B cell (primary cell): Measurements from ENCODE around the gene CLK2. TPM values are rescaled to one million over a fixed set of nuclear protein-coding genes. Genes with fewer than 3 reads are reported as not detected.

ENCODE experiments used
- ATAC-seq: fragments of 200-7000 bp; cut with Tn5 transposase; one replicate; pipeline ENCODE4 v1.10.0; 2021; ENCODE audit warnings: low read depth, mild to moderate bottlenecking, moderate number of reproducible peaks, moderate library complexity
- CTCF ChIA-PET: fragments of 350-600 bp; sonication (Branson Sonifier 250); formaldehyde crosslinking; loops from one replicate; lab custom pipeline; 2021; ENCODE audit warnings: antibody characterized with exemption, inconsistent platforms; lab: Charles Lee
- POLR2A ChIA-PET: fragments of 350-600 bp; sonication (Branson Sonifier 250); formaldehyde crosslinking; loops from one replicate; lab custom pipeline; 2021; ENCODE audit warnings: antibody characterized with exemption; lab: Charles Lee
- DNase-seq: peaks from one replicate; pipeline ENCODE4 v3.0.0; 2013
- H2AFZ ChIP-seq: 2 replicates; pipeline ENCODE4 v1.6.1; 2012; ENCODE audit warnings: mild to moderate bottlenecking, low read depth, low read length; ENCODE audit not compliant: insufficient read depth, poor library complexity, severe bottlenecking
- H3K27ac ChIP-seq, 2 donors: 1 replicate in 1 of 2; 2 replicates in 1 of 2; pipeline ENCODE4 v1.5.1; 2012 to 2013; ENCODE audit warnings: low read length in 2 of 2, mild to moderate bottlenecking in 2 of 2, moderate library complexity in 1 of 2
- H3K27me3 ChIP-seq, 4 experiments: fragments of 200-600 bp in 1 of 4; sonication (generic) in 1 of 4; replicated peaks in 1 of 4; 1 replicate in 2 of 4; 2 replicates in 2 of 4; pipeline versions ENCODE4 v1.6.1 to v1.7.0; 2013 to 2016; ENCODE audit warnings: low read length in 3 of 4, mild to moderate bottlenecking in 2 of 4, mixed read lengths in 1 of 4, moderate library complexity in 1 of 4; ENCODE audit not compliant: insufficient read depth in 4 of 4, control insufficient read depth in 3 of 4; ENCODE audit errors: control extremely low read depth in 1 of 4
- H3K36me3 ChIP-seq, 2 experiments: replicated peaks in 1 of 2; 1 replicate in 1 of 2; 2 replicates in 1 of 2; pipeline versions ENCODE4 v1.6.1 to v1.7.1; 2013; ENCODE audit warnings: low read length in 1 of 2; ENCODE audit not compliant: insufficient read depth in 2 of 2, control insufficient read depth in 1 of 2; ENCODE audit errors: control extremely low read depth in 1 of 2, extremely low read depth in 1 of 2
- H3K4me1 ChIP-seq, 2 donors: fragments of 200-600 bp in 1 of 2; sonication (generic) in 1 of 2; 1 replicate in 1 of 2; 2 replicates in 1 of 2; pipeline versions ENCODE4 v1.5.1 to v1.6.1; 2013 to 2017; ENCODE audit warnings: low read length in 2 of 2; ENCODE audit not compliant: control insufficient read depth in 2 of 2, insufficient read depth in 2 of 2
- H3K4me2 ChIP-seq: replicated peaks from 2 replicates; pipeline ENCODE3; 2012; ENCODE audit warnings: mild to moderate bottlenecking, low read depth, low read length; ENCODE audit not compliant: poor library complexity, severe bottlenecking
- H3K4me3 ChIP-seq, 5 experiments: fragments of 200-600 bp in 1 of 5; sonication (generic) in 1 of 5; 1 replicate in 3 of 5; 2 replicates in 2 of 5; pipeline versions ENCODE4 v1.5.1 to v1.7.0; 2011 to 2016; ENCODE audit warnings: low read length in 4 of 5, mild to moderate bottlenecking in 4 of 5, low read depth in 2 of 5, control low read depth in 1 of 5, moderate library complexity in 1 of 5; ENCODE audit not compliant: insufficient read depth in 1 of 5; ENCODE audit errors: control extremely low read depth in 1 of 5, extremely low read depth in 1 of 5
- H3K79me2 ChIP-seq: fragments of 200-600 bp; sonication (generic); one replicate; pipeline ENCODE4 v1.6.0; 2016; ENCODE audit warnings: low read length; ENCODE audit not compliant: control insufficient read depth, insufficient read depth
- H3K9ac ChIP-seq: fragments of 200-600 bp; sonication (generic); 2 replicates; pipeline ENCODE4 v1.6.1; 2017; ENCODE audit warnings: mild to moderate bottlenecking, low read length, moderate library complexity
- H3K9me3 ChIP-seq, 3 donors: one replicate each; pipeline versions ENCODE4 v1.6.1 to v1.7.1; 2013; ENCODE audit warnings: low read length in 2 of 3; ENCODE audit not compliant: control insufficient read depth in 2 of 3, insufficient read depth in 1 of 3; ENCODE audit errors: control extremely low read depth in 1 of 3
- H4K20me1 ChIP-seq: 2 replicates; pipeline ENCODE4 v1.6.0; 2012; ENCODE audit warnings: mild to moderate bottlenecking, low read length; ENCODE audit not compliant: insufficient read depth, control insufficient read depth, poor library complexity, severe bottlenecking
- H3K27ac Mint-ChIP-seq: one replicate; pipeline ENCODE4 v1.8.0; 2021; ENCODE audit warnings: mixed read lengths
- H3K27me3 Mint-ChIP-seq: one replicate; pipeline ENCODE4 v1.8.0; 2021; ENCODE audit warnings: mixed read lengths
- H3K4me1 Mint-ChIP-seq: one replicate; pipeline ENCODE4 v1.8.0; 2021; ENCODE audit warnings: mixed read lengths
- H3K4me3 Mint-ChIP-seq: one replicate; pipeline ENCODE4 v1.8.0; 2021; ENCODE audit warnings: mixed read lengths
- H3K9me3 Mint-ChIP-seq: one replicate; pipeline ENCODE4 v1.8.0; 2022; ENCODE audit warnings: mixed read lengths; ENCODE audit not compliant: insufficient read depth
- EZH2 ChIP-seq: IDR thresholded peaks from 2 replicates; pipeline ENCODE4 v1.6.1; 2012; ENCODE audit warnings: borderline replicate concordance, low read depth, mild to moderate bottlenecking, moderate library complexity, low read length; ENCODE audit not compliant: insufficient read depth, poor library complexity, severe bottlenecking
- WGBS: methylation state at CpG from one replicate; pipeline ENCODE4 v1.1.5; 2013; ENCODE audit warnings: missing lambda C conversion rate; ENCODE audit not compliant: insufficient coverage; 5-methylcytosine and 5-hydroxymethylcytosine counted together
- intact Hi-C: fragments of 100-400 bp; cut with micrococcal nuclease; formaldehyde crosslinking; loops from one replicate; pipeline ENCODE4 v1.10.0; 2022
- polyA plus RNA-seq: library from polyadenylated mRNA; depleted of rRNA; stranded (reverse); fragments of >200 nt; gene quantifications from 2 replicates; pipeline ENCODE4 v1.2.3, GENCODE V29; 2012
- total RNA-seq, 2 donors: library from RNA; stranded (reverse); fragments of 120-200 nt in 1 of 2; gene quantifications; 1 replicate in 1 of 2; 2 replicates in 1 of 2; pipeline versions ENCODE4 v1.2.3 to v1.2.4, GENCODE V29; 2013 to 2022
- TF ChIP-seq, protein P1 (sequence below): fragments of 200-600 bp; IDR thresholded peaks from one replicate; pipeline ENCODE4 v1.8.0; 2022; ENCODE audit warnings: antibody characterized with exemption, mild to moderate bottlenecking

Gene CLK2
- total and polyA plus RNA-seq, 2 donors (not counting 1 experiment from before 2014, with no cell fraction given) = 152 to 161 TPM

DNA sequence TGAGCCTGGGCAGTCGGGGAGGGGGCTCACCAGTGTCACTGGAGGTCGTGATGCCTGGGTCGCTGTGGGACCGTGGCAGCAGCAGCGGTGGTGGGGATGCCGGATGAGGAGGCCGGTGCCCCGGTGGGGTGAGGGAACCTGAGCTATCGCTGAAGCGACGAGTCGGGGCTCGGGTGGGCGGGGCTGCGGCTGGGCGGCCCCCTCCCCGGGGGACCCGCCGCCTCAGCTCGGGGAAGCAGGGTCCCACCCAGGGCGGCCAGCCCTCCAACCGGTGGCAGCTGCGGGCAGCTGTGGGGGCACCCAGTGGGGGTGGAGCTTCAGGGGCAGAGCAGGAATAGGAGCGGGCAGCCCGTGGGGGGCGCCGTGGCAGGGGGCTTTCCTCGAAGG is 23.1 kb downstream of the CLK2 start:
- Histone ChIP-seq H3K4me3 (peak overlapping the region in 4 of 5 experiments; percentile 47 to 69 (median 60)), H3K36me3 (no peaks in the 10 kb centered on the region), H3K27me3 (no peaks in the 10 kb centered on the region), H2AFZ (peak overlapping the region; percentile 97), H3K9me3 (peaks cover 0 to 3% (median 0%) of the 10 kb centered on the region in 3 donors), H3K27ac (peak overlapping the region; percentile 8 to 52), H3K4me2 (peak overlapping the region; percentile 99), H3K4me1 (peaks cover 14 to 24% of the 10 kb centered on the region in 2 donors), H3K79me2 (no peaks in the 10 kb centered on the region), H4K20me1 (no peaks in the 10 kb centered on the region), H3K9ac (peak overlapping the region; percentile 72)
- no peaks in the 10 kb centered on the region for H3K9me3 Mint-ChIP-seq
- DNase-seq (no peak), ATAC-seq (peak; percentile 9)
- CTCF ChIA-PET = interaction anchor here (0.6 to 5.8 kb wide), 40 partner anchors 9 to 1079 kb away, joined by 3 to 128 read pairs (median 6); partner anchors contain the start of genes ASH1L, CLK2, FDPS and MTX1
- peak overlapping the region; percentile 80 for H3K4me3 Mint-ChIP-seq
- TF ChIP-seq, protein P1, sequence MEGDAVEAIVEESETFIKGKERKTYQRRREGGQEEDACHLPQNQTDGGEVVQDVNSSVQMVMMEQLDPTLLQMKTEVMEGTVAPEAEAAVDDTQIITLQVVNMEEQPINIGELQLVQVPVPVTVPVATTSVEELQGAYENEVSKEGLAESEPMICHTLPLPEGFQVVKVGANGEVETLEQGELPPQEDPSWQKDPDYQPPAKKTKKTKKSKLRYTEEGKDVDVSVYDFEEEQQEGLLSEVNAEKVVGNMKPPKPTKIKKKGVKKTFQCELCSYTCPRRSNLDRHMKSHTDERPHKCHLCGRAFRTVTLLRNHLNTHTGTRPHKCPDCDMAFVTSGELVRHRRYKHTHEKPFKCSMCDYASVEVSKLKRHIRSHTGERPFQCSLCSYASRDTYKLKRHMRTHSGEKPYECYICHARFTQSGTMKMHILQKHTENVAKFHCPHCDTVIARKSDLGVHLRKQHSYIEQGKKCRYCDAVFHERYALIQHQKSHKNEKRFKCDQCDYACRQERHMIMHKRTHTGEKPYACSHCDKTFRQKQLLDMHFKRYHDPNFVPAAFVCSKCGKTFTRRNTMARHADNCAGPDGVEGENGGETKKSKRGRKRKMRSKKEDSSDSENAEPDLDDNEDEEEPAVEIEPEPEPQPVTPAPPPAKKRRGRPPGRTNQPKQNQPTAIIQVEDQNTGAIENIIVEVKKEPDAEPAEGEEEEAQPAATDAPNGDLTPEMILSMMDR = no peak
- no peaks in the 10 kb centered on the region for H3K27me3 Mint-ChIP-seq
- peak overlapping the region; percentile 50 for H3K27ac Mint-ChIP-seq
- intact Hi-C loops = loop anchor here (1.0 to 2.0 kb wide), 5 partner anchors 27 to 342 kb away; partner anchors contain the start of genes FDPS and HCN3
- WGBS = 3% methylated on average over 25 of the region's 28 CpGs
- H3K4me1 Mint-ChIP-seq = peaks cover 26% of the 10 kb centered on the region
- POLR2A ChIA-PET = interaction anchor here (0.6 to 1.5 kb wide), 5 partner anchors 9 to 398 kb away, joined by 3 to 5 read pairs (median 4); partner anchors contain the start of gene THBS3

DNA sequence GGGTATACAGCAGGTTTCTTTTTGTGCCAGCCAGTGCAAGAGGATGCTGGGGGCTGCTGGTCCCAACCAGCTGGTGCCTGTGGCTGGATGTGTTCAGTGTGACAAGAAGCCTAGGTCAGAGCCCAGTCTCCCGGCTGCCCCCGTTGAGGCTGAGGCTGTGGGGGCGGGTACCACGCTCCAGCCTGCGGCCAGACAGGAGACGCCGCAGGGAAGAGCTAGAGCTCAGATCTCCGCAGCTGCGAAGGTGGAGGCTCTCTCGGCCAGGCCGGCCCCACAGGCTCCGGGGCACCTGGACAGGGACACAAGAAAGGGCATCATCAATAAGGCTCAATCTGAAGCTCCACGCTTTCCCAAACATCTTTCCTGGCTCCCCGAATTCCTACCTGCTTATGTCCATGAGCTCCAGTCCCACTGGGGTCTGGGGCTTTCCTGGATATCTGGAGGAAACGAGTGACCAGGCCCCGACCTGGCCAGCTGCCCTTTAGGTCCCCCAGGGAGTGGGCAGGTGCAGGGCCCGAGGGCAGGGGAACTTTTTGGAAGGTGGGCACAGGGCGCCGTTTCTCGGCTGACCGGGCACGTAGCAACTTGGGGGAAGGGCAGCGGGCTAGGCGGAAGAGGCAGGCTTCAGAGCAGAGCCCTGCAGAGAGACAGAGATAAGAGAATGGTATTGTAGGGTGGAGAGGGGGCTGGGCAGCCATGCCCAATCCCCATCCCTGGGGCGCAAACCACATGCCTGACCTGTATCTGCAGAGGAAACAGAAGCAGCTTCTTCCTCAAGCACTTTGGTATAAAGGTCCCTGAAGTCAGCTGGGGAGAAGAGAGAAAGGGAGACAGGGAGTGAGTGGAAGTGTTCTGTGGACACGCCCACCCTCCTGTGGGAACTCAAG is 25.4 kb downstream of the CLK2 start:
- 93% methylated on average over 24 of the region's 26 CpGs for WGBS
- H3K4me2 ChIP-seq = no peak overlapping the region
- intact Hi-C loops = no loop called here
- Mint-ChIP-seq H3K4me1 (peaks cover 25% of the 10 kb centered on the region), H3K27me3 (peaks cover 4% of the 10 kb centered on the region), H3K9me3 (no peaks in the 10 kb centered on the region), H3K4me3 (no peak overlapping the region), H3K27ac (no peak overlapping the region)
- ATAC-seq (no peak), DNase-seq (no peak)
- no peak overlapping the region for H3K4me3 ChIP-seq
- no peak overlapping the region for H3K9ac ChIP-seq
- H3K9me3 ChIP-seq = peaks cover 0 to 4% (median 2%) of the 10 kb centered on the region in 3 donors
- peaks cover 17 to 30% of the 10 kb centered on the region in 2 donors for H3K4me1 ChIP-seq
- no peak overlapping the region for H2AFZ ChIP-seq
- POLR2A ChIA-PET = interaction anchor here (0.6 kb wide), 1 partner anchor 23 kb away, joined by 3 read pairs; no protein-coding TSS in a partner anchor
- no peak overlapping the region for H3K27ac ChIP-seq
- no peaks in the 10 kb centered on the region for H3K79me2 ChIP-seq
- CTCF ChIA-PET = interaction anchor here (0.6 to 5.8 kb wide), 11 partner anchors 13 to 343 kb away, joined by 3 to 71 read pairs (median 4); partner anchors contain the start of genes CLK2, KRTCAP2, MTX1 and SCAMP3
- TF ChIP-seq, protein P1 = no peak
- no peak for TF ChIP-seq EZH2
- no peaks in the 10 kb centered on the region for H3K36me3 ChIP-seq
- H4K20me1 ChIP-seq = no peaks in the 10 kb centered on the region
- H3K27me3 ChIP-seq = no peaks in the 10 kb centered on the region
